Panc1 (cell line): ENCODE data around the gene NEK8. TPM values are rescaled to one million over a fixed set of nuclear protein-coding genes. Genes with fewer than 3 reads are reported as not detected.

Source experiments
- ATAC-seq: fragments of 200-7000 bp; cut with Tn5 transposase; 2 replicates; pipeline ENCODE4 v1.9.1; 2020; ENCODE audit warnings: mild to moderate bottlenecking, moderate library complexity
- BruUV-seq: library from RNA; stranded (reverse); fragments of 400-500 nt; replicated peaks from 2 replicates; lab custom pipeline; 2021; lab: Mats Ljungman, UMichigan
- CTCF ChIA-PET: fragments of 300-600 bp; sonication (Branson Sonifier 250); formaldehyde crosslinking; loops from one replicate; lab custom pipeline; 2022; ENCODE audit warnings: antibody characterized with exemption; lab: Charles Lee
- POLR2A ChIA-PET: fragments of 300-600 bp; sonication (Branson Sonifier 250); formaldehyde crosslinking; loops from one replicate; lab custom pipeline; 2022; ENCODE audit warnings: antibody characterized with exemption; lab: Charles Lee
- DNase-seq: peaks from one replicate; pipeline ENCODE4 v3.0.0-alpha.2; 2010; ENCODE audit warnings: low read depth, low spot score
- H3K27ac ChIP-seq: 2 replicates; pipeline ENCODE4 v1.5.1; 2011; ENCODE audit warnings: mild to moderate bottlenecking, low read length, inconsistent platforms
- H3K27me3 ChIP-seq: fragments of 200-500 bp; sonication (Bioruptor generic); 2 replicates; pipeline ENCODE4 v1.6.0; 2014; ENCODE audit warnings: low read length, inconsistent platforms; ENCODE audit not compliant: control insufficient read depth, insufficient read depth
- H3K36me3 ChIP-seq: fragments of 200-500 bp; sonication (Bioruptor generic); 2 replicates; pipeline ENCODE4 v1.5.1; 2014; ENCODE audit warnings: inconsistent platforms, mild to moderate bottlenecking, low read length, moderate library complexity; ENCODE audit not compliant: control insufficient read depth, insufficient read depth
- H3K4me1 ChIP-seq: 2 replicates; pipeline ENCODE4 v1.5.1; 2011; ENCODE audit warnings: inconsistent platforms, mild to moderate bottlenecking, low read length, moderate library complexity; ENCODE audit not compliant: control insufficient read depth, insufficient read depth
- H3K4me3 ChIP-seq, 2 experiments: 2 replicates each; pipeline ENCODE4 v1.5.1; 2011 to 2012; ENCODE audit warnings: low read depth in 2 of 2, low read length in 2 of 2, mild to moderate bottlenecking in 2 of 2, inconsistent platforms in 1 of 2, moderate library complexity in 1 of 2
- H3K9me3 ChIP-seq: fragments of 200-500 bp; sonication (Bioruptor generic); 2 replicates; pipeline ENCODE4 v1.5.1; 2014; ENCODE audit warnings: low read depth, mild to moderate bottlenecking, inconsistent platforms, low read length, moderate library complexity; ENCODE audit not compliant: control insufficient read depth, insufficient read depth
- CTCF ChIP-seq: fragments of 450-650 bp; IDR thresholded peaks from 2 replicates; pipeline ENCODE4 v1.5.1; 2017; ENCODE audit warnings: mild to moderate bottlenecking
- POLR2AphosphoS5 ChIP-seq: IDR thresholded peaks from 2 replicates; pipeline ENCODE4 v1.6.1; 2012; ENCODE audit warnings: mild to moderate bottlenecking, low read depth, low read length, moderate library complexity
- SIN3A ChIP-seq: IDR thresholded peaks from 2 replicates; pipeline ENCODE4 v1.6.1; 2012; ENCODE audit warnings: low read depth, mild to moderate bottlenecking, low read length, moderate library complexity, borderline replicate concordance; ENCODE audit not compliant: insufficient read depth
- TCF7L2 ChIP-seq: IDR thresholded peaks from 2 replicates; pipeline ENCODE4 v1.6.1; 2011; ENCODE audit warnings: mild to moderate bottlenecking, low read depth, low read length, inconsistent platforms
- in situ Hi-C: cut with HindIII; loops from 2 replicates; pipeline ENCODE4 v1.10.0; 2016; ENCODE audit warnings: low sequenced_read_pairs, low pct_unique_long_range_greater_than_20kb
- intact Hi-C: fragments of 100-400 bp; cut with micrococcal nuclease; formaldehyde crosslinking; loops from one replicate; pipeline ENCODE4 v1.10.0; 2022; ENCODE audit not compliant: unreplicated experiment
- total RNA-seq: library from RNA; stranded (reverse); gene quantifications from one replicate; pipeline ENCODE4 v1.2.1, GENCODE V29; 2021; ENCODE audit not compliant: unreplicated experiment
- TF ChIP-seq, protein P1 (sequence below), 2 experiments: IDR thresholded peaks; 2 replicates each; pipeline ENCODE4 v1.6.1; 2011 to 2012; ENCODE audit warnings: low read depth in 2 of 2, control low read depth in 1 of 2, low read length in 1 of 2, mild to moderate bottlenecking in 1 of 2, moderate library complexity in 1 of 2; ENCODE audit not compliant: insufficient read depth in 1 of 2

Gene NEK8
- total RNA-seq, 1 experiment from 2014 or later: 11.9 TPM

GRCh38 chr17:28693869-28694268 is 34.7 kb upstream of the NEK8 start:
- Histone ChIP-seq H3K9me3 (no peaks in the 10 kb centered on the region), H3K36me3 (peaks cover 33% of the 10 kb centered on the region), H3K27ac (no peak overlapping the region), H3K4me1 (no peaks in the 10 kb centered on the region), H3K4me3 (no peak overlapping the region), H3K27me3 (no peaks in the 10 kb centered on the region)
- no TSS peak for BruUV-seq
- ATAC-seq (no peak), DNase-seq (no peak)
- no peak for TF ChIP-seq TCF7L2
- TF ChIP-seq, protein P1, sequence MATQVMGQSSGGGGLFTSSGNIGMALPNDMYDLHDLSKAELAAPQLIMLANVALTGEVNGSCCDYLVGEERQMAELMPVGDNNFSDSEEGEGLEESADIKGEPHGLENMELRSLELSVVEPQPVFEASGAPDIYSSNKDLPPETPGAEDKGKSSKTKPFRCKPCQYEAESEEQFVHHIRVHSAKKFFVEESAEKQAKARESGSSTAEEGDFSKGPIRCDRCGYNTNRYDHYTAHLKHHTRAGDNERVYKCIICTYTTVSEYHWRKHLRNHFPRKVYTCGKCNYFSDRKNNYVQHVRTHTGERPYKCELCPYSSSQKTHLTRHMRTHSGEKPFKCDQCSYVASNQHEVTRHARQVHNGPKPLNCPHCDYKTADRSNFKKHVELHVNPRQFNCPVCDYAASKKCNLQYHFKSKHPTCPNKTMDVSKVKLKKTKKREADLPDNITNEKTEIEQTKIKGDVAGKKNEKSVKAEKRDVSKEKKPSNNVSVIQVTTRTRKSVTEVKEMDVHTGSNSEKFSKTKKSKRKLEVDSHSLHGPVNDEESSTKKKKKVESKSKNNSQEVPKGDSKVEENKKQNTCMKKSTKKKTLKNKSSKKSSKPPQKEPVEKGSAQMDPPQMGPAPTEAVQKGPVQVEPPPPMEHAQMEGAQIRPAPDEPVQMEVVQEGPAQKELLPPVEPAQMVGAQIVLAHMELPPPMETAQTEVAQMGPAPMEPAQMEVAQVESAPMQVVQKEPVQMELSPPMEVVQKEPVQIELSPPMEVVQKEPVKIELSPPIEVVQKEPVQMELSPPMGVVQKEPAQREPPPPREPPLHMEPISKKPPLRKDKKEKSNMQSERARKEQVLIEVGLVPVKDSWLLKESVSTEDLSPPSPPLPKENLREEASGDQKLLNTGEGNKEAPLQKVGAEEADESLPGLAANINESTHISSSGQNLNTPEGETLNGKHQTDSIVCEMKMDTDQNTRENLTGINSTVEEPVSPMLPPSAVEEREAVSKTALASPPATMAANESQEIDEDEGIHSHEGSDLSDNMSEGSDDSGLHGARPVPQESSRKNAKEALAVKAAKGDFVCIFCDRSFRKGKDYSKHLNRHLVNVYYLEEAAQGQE (IDR thresholded peaks at IDR 0.05; ENCODE audit: insufficient read depth in 1 of 2, low read depth in 2 of 2, low read length in 1 of 2): no peak
- TF ChIP-seq POLR2AphosphoS5: no peak
- no peak for TF ChIP-seq CTCF
- TF ChIP-seq SIN3A: no peak
- ChIA-PET POLR2A (no interaction called here), CTCF (no interaction called here)
- intact Hi-C loops (no loop called here), in situ Hi-C loops (no loop called here)

- H3K9me3 ChIP-seq: no peaks in the 10 kb centered on the region
- ChIA-PET CTCF (no interaction called here), POLR2A (no interaction called here)
- no peak for TF ChIP-seq SIN3A
- no peak for TF ChIP-seq CTCF
- no peak for TF ChIP-seq TCF7L2
- TF ChIP-seq, protein P1 (IDR thresholded peaks at IDR 0.05; ENCODE audit: insufficient read depth in 1 of 2, low read depth in 2 of 2, low read length in 1 of 2): no peak
- no peak for TF ChIP-seq POLR2AphosphoS5
- no peak overlapping the region for H3K27ac ChIP-seq
- H3K4me1 ChIP-seq: no peaks in the 10 kb centered on the region
- in situ Hi-C loops: no loop called here
- intact Hi-C loops: no loop called here
- no TSS peak for BruUV-seq
- ATAC-seq (no peak), DNase-seq (no peak)
- no peak overlapping the region for H3K4me3 ChIP-seq
- no peaks in the 10 kb centered on the region for H3K27me3 ChIP-seq
- H3K36me3 ChIP-seq: peaks cover 20% of the 10 kb centered on the region
These were observed 30.2 kb upstream of the NEK8 start for GRCh38 chr17:28698253-28698941.
